ENCODE data around the gene NDUFB3.

The NDUFB3 gene

GRCh38 chr2:201128033-201128432 lies 56.2 kb downstream of the NDUFB3 start:
- no peak for DNase-seq (ENCODE audit: low read depth in 1 of 2, low spot score in 1 of 2)

GRCh38 chr2:201128933-201129505 lies 57.2 kb downstream of the NDUFB3 start:
- DNase-seq (ENCODE audit: low read depth in 1 of 2, low spot score in 1 of 2): no peak

GRCh38 chr2:201130524-201131186 lies 58.9 kb downstream of the NDUFB3 start:
- no peak for DNase-seq (ENCODE audit: low read depth in 1 of 2, low spot score in 1 of 2)

GRCh38 chr2:201132518-201132917 lies 60.7 kb downstream of the NDUFB3 start:
- no peak for DNase-seq (ENCODE audit: low read depth in 1 of 2, low spot score in 1 of 2)

All from activated T-helper 1 cell treated with anti-CD3 and anti-CD28 coated beads, Interleukin-2, amount 50 U/mL, for 16 hours (primary cell).